CD4-positive, alpha-beta memory T cell (primary cell): ENCODE results near the gene GSTT2B. TPM values are rescaled to one million over a fixed set of nuclear protein-coding genes. Genes with fewer than 3 reads are reported as not detected.
"Not testable (repeated sequence)": the region's sequence is repeated elsewhere in the genome, so short reads cannot be mapped to it uniquely, and the experiment has no call there.

Experiments
- CTCF ChIA-PET: fragments of 350-600 bp; sonication (Branson Sonifier 250); formaldehyde crosslinking; loops from one replicate; lab custom pipeline; 2021; ENCODE audit warnings: inconsistent platforms; ENCODE audit not compliant: partially characterized antibody; lab: Charles Lee
- POLR2A ChIA-PET: fragments of 350-600 bp; sonication (Branson Sonifier 250); formaldehyde crosslinking; loops from one replicate; lab custom pipeline; 2021; ENCODE audit not compliant: partially characterized antibody; lab: Charles Lee
- DNase-seq, 5 donors: peaks; one replicate each; pipeline versions ENCODE4 v3.0.0 to v3.0.0-alpha.2; 2020 to 2022; ENCODE audit warnings: mixed read lengths in 1 of 5
- H3K27ac ChIP-seq: one replicate; pipeline ENCODE4 v1.7.0; 2013; ENCODE audit warnings: low read depth, low read length
- H3K27me3 ChIP-seq: 2 replicates; pipeline ENCODE4 v1.7.0; 2013; ENCODE audit warnings: mild to moderate bottlenecking, low read length, moderate library complexity; ENCODE audit not compliant: insufficient read depth
- H3K36me3 ChIP-seq: 2 replicates; pipeline ENCODE4 v1.7.0; 2013; ENCODE audit warnings: mild to moderate bottlenecking, low read length, moderate library complexity; ENCODE audit not compliant: insufficient read depth
- H3K4me1 ChIP-seq: 2 replicates; pipeline ENCODE4 v1.7.0; 2013; ENCODE audit warnings: mild to moderate bottlenecking, low read length, moderate library complexity; ENCODE audit not compliant: insufficient read depth
- H3K4me3 ChIP-seq, 2 donors: one replicate each; pipeline ENCODE4 v1.7.0; 2013; ENCODE audit warnings: low read length in 2 of 2, mild to moderate bottlenecking in 1 of 2
- H3K9me3 ChIP-seq, 2 donors: one replicate each; pipeline ENCODE4 v1.7.0; 2013; ENCODE audit warnings: low read length in 2 of 2, control low read depth in 1 of 2; ENCODE audit not compliant: control insufficient read depth in 1 of 2
- H3K27ac Mint-ChIP-seq, 7 donors: one replicate each; pipeline ENCODE4 v1.8.0; 2020 to 2021; ENCODE audit warnings: mixed read lengths in 7 of 7, mild to moderate bottlenecking in 6 of 7, inconsistent platforms in 3 of 7, moderate library complexity in 3 of 7
- H3K27me3 Mint-ChIP-seq, 2 donors: one replicate each; pipeline ENCODE4 v1.8.0; 2020 to 2021; ENCODE audit warnings: mixed read lengths in 2 of 2
- H3K36me3 Mint-ChIP-seq, 2 donors: one replicate each; pipeline ENCODE4 v1.8.0; 2020 to 2021; ENCODE audit warnings: mixed read lengths in 2 of 2, inconsistent platforms in 1 of 2, mild to moderate bottlenecking in 1 of 2
- H3K4me1 Mint-ChIP-seq, 4 donors: one replicate each; pipeline ENCODE4 v1.8.0; 2020 to 2021; ENCODE audit warnings: mixed read lengths in 4 of 4, mild to moderate bottlenecking in 1 of 4
- H3K4me3 Mint-ChIP-seq, 8 donors: one replicate each; pipeline ENCODE4 v1.8.0; 2020 to 2021; ENCODE audit warnings: mixed read lengths in 8 of 8, mild to moderate bottlenecking in 7 of 8, moderate library complexity in 6 of 8, inconsistent platforms in 3 of 8
- H3K9me3 Mint-ChIP-seq, 8 donors: one replicate each; pipeline ENCODE4 v1.8.0; 2020 to 2021; ENCODE audit warnings: mixed read lengths in 8 of 8, mild to moderate bottlenecking in 5 of 8, inconsistent platforms in 3 of 8, moderate library complexity in 1 of 8
- intact Hi-C: fragments of 100-400 bp; cut with micrococcal nuclease; formaldehyde crosslinking; loops from one replicate; pipeline ENCODE4 v1.15.1; 2023
- polyA plus RNA-seq, 2 donors: library from polyadenylated mRNA; unstranded; fragments of 300-500 nt; fragmentation: Illumina TruSeq; gene quantifications; one replicate each; pipeline ENCODE4 v1.2.3, GENCODE V29; 2021
- total RNA-seq, 2 experiments: library from RNA; stranded (reverse); gene quantifications; one replicate each; pipeline ENCODE4 v1.2.3, GENCODE V29; 2021

GSTT2B gene
- total and polyA plus RNA-seq, 4 experiments from 2014 or later, result not detected

DNA sequence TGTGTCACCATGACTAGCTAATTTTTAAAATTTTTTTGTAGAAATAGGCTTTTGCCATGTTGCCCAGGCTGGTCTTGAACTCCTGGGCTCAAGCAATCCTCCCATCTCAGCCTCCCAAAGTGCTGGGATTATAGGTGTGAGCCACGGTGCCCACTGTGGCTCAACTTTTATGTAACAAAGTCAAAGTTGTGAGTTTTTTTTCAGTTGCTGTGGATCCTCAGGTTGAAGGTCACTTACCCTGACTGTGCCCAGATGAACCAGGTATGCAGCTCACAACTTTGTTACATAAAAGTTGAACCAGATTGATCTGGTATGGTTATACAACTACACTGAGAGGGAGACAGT is 40.8 kb downstream of the GSTT2B start:
- H3K36me3 ChIP-seq, intact Hi-C loops, DNase-seq, H3K27ac ChIP-seq, H3K4me1 Mint-ChIP-seq, H3K4me1 ChIP-seq, H3K9me3 ChIP-seq, H3K4me3 Mint-ChIP-seq, H3K27ac Mint-ChIP-seq, H3K27me3 ChIP-seq, H3K27me3 Mint-ChIP-seq, H3K4me3 ChIP-seq: not testable (repeated sequence)
- CTCF ChIA-PET, result interaction anchor here (0.6 kb wide), 1 partner anchor 717 kb away, joined by 3 read pairs; no protein-coding TSS in a partner anchor
- H3K9me3 Mint-ChIP-seq, result peaks cover 0 to 17% (median 8%) of the 10 kb centered on the region in 8 donors
- H3K36me3 Mint-ChIP-seq, result peaks cover 12 to 14% of the 10 kb centered on the region in 2 donors
- POLR2A ChIA-PET, result interaction anchor here (1.2 kb wide), 1 partner anchor 26 kb away, joined by 3 read pairs; the partner anchor contains the start of gene MIF

- POLR2A ChIA-PET, result interaction anchor here (3.3 kb wide), 1 partner anchor 21 kb away, joined by 70 read pairs; the partner anchor contains the start of gene MIF
- Histone ChIP-seq H3K4me1 (peaks cover 7% of the 10 kb centered on the region), H3K27ac (no peak overlapping the region), H3K4me3 (no peak overlapping the region), H3K9me3 (no peaks in the 10 kb centered on the region), H3K27me3 (no peaks in the 10 kb centered on the region), H3K36me3 (no peaks in the 10 kb centered on the region)
- Mint-ChIP-seq H3K4me3 (no peak overlapping the region), H3K4me1 (peaks cover 9 to 25% (median 14%) of the 10 kb centered on the region in 4 donors), H3K9me3 (no peaks in the 10 kb centered on the region), H3K27me3 (no peaks in the 10 kb centered on the region), H3K27ac (peak overlapping the region in 3 of 7 donors; percentile 2 to 63 (median 37)), H3K36me3 (peaks cover 0 to 4% of the 10 kb centered on the region in 2 donors)
- CTCF ChIA-PET, result no interaction called here
- intact Hi-C loops, result loop anchor here (10.0 kb wide), 2 partner anchors 60 to 240 kb away; partner anchors contain the start of gene DDT
- DNase-seq, result no peak
Measured at GRCh38 chr22:23915290-23915689, 45.7 kb downstream of the GSTT2B start.

DNA sequence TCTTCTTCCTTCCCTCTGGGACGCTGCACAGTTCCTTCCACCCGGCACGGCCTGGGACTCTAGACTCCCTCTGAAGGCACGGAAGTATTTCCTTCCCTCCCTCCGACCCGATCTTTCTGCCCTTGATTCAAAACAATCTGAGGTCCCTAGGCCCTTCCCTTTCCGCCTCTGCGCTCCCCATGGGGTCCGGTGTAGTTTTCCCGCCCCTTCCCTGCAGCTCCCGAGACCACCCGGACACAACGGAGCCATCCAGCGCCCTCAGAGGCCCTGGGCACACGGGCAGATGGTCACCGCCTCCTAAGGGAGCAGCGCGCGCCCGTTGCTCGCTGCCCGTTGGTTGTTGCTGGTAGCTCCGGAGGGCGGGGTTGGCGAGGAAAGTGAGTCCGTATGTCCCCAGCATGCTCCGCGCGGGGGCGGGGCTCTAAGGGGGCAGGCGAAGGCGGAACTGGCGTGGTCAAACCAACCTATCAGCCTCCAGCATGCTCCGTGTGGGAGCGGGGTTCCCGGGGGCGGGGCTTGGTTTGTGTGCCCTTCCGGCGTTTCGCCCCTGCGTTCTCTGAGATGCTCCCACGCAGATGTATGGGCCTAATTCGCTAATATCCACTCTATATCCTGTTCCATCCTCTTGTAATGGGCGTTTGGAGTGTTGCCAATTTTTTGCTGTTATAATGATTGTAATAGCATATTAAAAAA is 47.2 kb downstream of the GSTT2B start:
- Mint-ChIP-seq H3K9me3 (no peaks in the 10 kb centered on the region), H3K36me3 (no peaks in the 10 kb centered on the region), H3K27ac (peak overlapping the region; percentile 88 to 98 (median 96)), H3K4me3 (peak overlapping the region; percentile 91 to 99 (median 96)), H3K27me3 (no peaks in the 10 kb centered on the region), H3K4me1 (peaks cover 9 to 25% (median 15%) of the 10 kb centered on the region in 4 donors)
- intact Hi-C loops, result loop anchor here (1.0 to 10.0 kb wide), 4 partner anchors 20 to 241 kb away; partner anchors contain the start of genes DDT and MIF
- Histone ChIP-seq H3K4me1 (peaks cover 7% of the 10 kb centered on the region), H3K27me3 (no peaks in the 10 kb centered on the region), H3K9me3 (no peaks in the 10 kb centered on the region), H3K36me3 (no peaks in the 10 kb centered on the region), H3K4me3 (peak overlapping the region; percentile 57 to 86), H3K27ac (peak overlapping the region; percentile 79)
- ChIA-PET POLR2A (interaction anchor here (0.6 to 3.3 kb wide), 18 partner anchors 9 to 641 kb away, joined by 3 to 70 read pairs (median 4); partner anchors contain the start of genes ADORA2A, CABIN1, GUCD1 and MIF), CTCF (interaction anchor here (0.6 to 6.0 kb wide), 2 partner anchors 20 to 62 kb away, joined by 3 to 56 read pairs; partner anchors contain the start of gene MIF)
- DNase-seq, result peak; percentile 96 to 99 (median 97)

DNA sequence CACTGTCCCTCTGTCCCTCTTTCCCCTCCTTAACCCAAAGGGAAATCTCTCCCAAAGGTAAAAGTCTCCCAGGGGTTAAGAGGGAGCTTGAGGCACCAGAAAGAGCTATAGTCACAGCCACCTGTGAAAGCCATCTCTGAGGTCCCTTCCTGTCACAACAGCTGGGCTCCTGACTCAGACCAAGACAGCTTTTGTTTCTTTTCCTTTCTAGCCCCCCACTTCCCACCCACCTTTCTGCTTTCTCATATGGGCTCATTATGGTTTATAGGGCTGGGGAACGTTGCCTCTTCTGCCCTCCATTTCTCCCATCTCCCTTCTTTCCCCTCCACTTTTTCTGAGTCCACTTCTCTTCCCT is 47.7 kb downstream of the GSTT2B start:
- ChIA-PET CTCF (interaction anchor here (0.6 to 6.0 kb wide), 2 partner anchors 20 to 62 kb away, joined by 3 to 56 read pairs; partner anchors contain the start of gene MIF), POLR2A (interaction anchor here (0.6 to 3.3 kb wide), 18 partner anchors 10 to 642 kb away, joined by 3 to 70 read pairs (median 4); partner anchors contain the start of genes ADORA2A, CABIN1, GUCD1 and MIF)

DNA sequence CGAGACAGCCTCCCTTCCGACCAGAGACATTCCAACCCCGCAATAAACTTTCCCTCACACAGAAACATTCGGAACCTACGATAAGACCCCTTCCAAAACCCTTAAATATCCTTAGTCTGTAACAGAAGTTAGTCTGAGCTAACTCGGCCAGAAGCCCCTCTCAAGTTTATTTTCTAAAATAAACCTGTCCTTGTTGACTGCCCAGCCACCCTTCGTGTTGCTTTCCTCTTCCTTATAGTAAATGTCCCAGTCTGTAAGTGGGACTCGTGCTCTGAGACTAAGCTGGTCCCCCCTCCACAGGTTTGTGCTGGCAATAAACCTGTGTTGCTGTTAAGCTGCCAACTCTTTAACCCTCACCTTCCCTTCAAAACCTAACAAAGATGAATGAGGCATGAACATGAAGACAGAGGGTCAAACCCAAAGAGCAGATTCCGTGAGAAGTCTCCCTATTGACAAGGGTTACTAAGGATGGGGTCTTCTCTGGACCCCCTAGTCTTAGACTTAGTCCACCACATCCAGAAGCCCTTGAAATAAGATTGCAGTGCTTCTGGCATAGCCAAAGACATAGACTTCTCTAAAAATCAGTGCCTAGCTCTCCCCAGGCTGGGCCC is 48.6 kb downstream of the GSTT2B start:
- Mint-ChIP-seq H3K27me3 (peaks cover 0 to 1% of the 10 kb centered on the region in 2 donors), H3K27ac (peak overlapping the region in 3 of 7 donors; percentile 5 to 61 (median 29)), H3K9me3 (no peaks in the 10 kb centered on the region), H3K4me3 (peak overlapping the region in 3 of 8 donors; percentile 27 to 33 (median 30)), H3K4me1 (peaks cover 9 to 25% (median 15%) of the 10 kb centered on the region in 4 donors), H3K36me3 (no peaks in the 10 kb centered on the region)
- Histone ChIP-seq H3K36me3 (no peaks in the 10 kb centered on the region), H3K4me1 (peaks cover 7% of the 10 kb centered on the region), H3K9me3 (no peaks in the 10 kb centered on the region), H3K27ac (no peak overlapping the region), H3K27me3 (no peaks in the 10 kb centered on the region), H3K4me3 (no peak overlapping the region)
- CTCF ChIA-PET, result interaction anchor here (6.0 kb wide), 1 partner anchor 19 kb away, joined by 56 read pairs; the partner anchor contains the start of gene MIF
- intact Hi-C loops, result loop anchor here (10.0 kb wide), 2 partner anchors 62 to 242 kb away; partner anchors contain the start of gene DDT
- POLR2A ChIA-PET, result interaction anchor here (0.9 to 3.3 kb wide), 3 partner anchors 9 to 18 kb away, joined by 3 to 70 read pairs (median 8); partner anchors contain the start of gene MIF
- no peak for DNase-seq

More for the DNA sequence above, 47.7 kb downstream of the GSTT2B start:
- intact Hi-C loops, result loop anchor here (10.0 kb wide), 2 partner anchors 62 to 242 kb away; partner anchors contain the start of gene DDT
- Histone ChIP-seq H3K9me3 (no peaks in the 10 kb centered on the region), H3K27me3 (no peaks in the 10 kb centered on the region), H3K27ac (peak overlapping the region; percentile 79), H3K36me3 (no peaks in the 10 kb centered on the region), H3K4me3 (peak overlapping the region; percentile 57 to 86), H3K4me1 (peaks cover 7% of the 10 kb centered on the region)
- Mint-ChIP-seq H3K27me3 (peaks cover 0 to 1% of the 10 kb centered on the region in 2 donors), H3K4me3 (peak overlapping the region; percentile 91 to 99 (median 96)), H3K4me1 (peaks cover 9 to 25% (median 15%) of the 10 kb centered on the region in 4 donors), H3K36me3 (no peaks in the 10 kb centered on the region), H3K9me3 (no peaks in the 10 kb centered on the region), H3K27ac (peak overlapping the region; percentile 88 to 98 (median 96))
- DNase-seq, result no peak

DNA sequence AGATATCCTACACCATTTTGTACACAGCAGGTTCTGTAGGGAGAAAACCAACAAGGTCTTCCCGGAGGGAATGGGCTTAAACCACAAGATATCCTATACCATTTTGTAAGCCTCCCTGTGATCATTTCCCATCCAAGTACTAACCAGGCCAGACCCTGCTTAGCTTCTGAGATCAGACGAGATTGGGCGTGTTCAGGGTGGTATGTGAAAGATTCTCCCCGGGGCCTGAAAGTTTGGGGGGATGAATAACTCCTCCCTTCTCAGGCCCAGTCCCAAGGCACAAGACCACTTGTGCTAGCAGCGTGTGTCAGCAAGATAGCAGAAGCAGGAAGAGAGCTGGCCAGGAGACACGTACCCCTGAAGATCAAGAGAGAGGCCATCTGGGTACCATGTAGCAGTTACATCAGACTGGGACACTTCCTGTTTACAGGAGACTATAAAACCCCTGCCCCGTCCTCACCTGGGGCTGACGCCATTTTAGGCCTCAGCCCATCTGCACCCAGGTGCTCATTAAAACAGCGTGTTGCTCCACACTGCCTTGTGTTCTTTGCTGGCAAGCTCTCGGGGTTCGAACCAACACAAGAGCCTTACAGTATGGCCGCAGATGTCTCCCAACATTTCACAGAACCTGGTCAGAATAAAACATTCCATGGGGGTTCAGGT is 49.5 kb downstream of the GSTT2B start:
- Mint-ChIP-seq H3K27me3 (peaks cover 0 to 1% of the 10 kb centered on the region in 2 donors), H3K9me3 (no peaks in the 10 kb centered on the region), H3K4me3 (peak overlapping the region in 1 of 8 donors; percentile 59), H3K27ac (peak overlapping the region in 1 of 7 donors; percentile 81), H3K36me3 (no peaks in the 10 kb centered on the region), H3K4me1 (peaks cover 9 to 25% (median 15%) of the 10 kb centered on the region in 4 donors)
- Histone ChIP-seq H3K9me3 (no peaks in the 10 kb centered on the region), H3K4me1 (peaks cover 7% of the 10 kb centered on the region), H3K36me3 (no peaks in the 10 kb centered on the region), H3K27me3 (no peaks in the 10 kb centered on the region), H3K27ac (no peak overlapping the region), H3K4me3 (no peak overlapping the region)
- intact Hi-C loops, result loop anchor here (10.0 kb wide), 2 partner anchors 63 to 243 kb away; partner anchors contain the start of gene DDT
- POLR2A ChIA-PET, result interaction anchor here (1.8 to 4.1 kb wide), 2 partner anchors 17 to 54 kb away, joined by 5 to 29 read pairs; partner anchors contain the start of genes MIF and SLC2A11
- no peak for DNase-seq
- CTCF ChIA-PET, result interaction anchor here (0.9 to 6.0 kb wide), 2 partner anchors 10 to 18 kb away, joined by 3 to 56 read pairs; partner anchors contain the start of gene MIF
